ENCODE data around the gene CD82.

DNA sequence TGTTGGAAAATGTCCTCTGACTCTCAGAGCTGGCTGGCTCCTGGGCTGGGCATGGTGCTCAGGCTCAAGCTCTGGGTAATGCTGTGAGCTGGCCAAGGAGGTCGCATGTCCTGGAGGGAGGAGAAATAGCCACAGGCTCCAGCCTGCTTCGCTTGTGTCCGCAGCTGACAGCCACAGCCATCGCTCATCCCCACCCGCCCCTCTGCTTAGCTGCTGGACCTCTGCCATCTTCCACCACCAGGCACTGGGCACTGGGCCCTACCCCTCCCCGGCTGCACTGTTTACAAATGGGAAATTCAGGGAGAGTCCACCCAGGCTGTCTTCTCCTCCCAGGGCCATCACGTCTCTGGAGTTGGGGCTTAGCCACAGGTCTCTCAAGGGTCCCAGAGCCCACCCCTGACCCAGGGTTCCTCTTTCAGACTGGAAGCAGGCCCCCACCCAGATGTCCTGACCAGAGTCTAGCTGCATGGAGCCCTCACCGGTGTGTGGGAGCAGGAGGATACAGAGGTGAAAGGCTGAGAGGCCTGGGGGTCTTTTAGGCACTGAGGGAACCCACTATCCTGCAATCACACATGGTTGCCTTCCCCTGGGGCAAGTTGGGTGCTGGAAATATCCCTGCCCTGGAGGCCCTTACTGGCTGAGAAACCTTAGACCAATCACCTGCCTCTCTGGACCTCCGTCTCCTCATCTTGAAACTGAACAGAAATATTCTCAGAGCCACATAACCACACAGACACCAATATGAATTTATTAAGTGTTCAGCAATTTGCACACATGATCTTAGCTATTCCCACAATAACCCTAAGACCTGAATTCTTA, 62.7 kb downstream of the CD82 start:
- TF ChIP-seq, protein P1, sequence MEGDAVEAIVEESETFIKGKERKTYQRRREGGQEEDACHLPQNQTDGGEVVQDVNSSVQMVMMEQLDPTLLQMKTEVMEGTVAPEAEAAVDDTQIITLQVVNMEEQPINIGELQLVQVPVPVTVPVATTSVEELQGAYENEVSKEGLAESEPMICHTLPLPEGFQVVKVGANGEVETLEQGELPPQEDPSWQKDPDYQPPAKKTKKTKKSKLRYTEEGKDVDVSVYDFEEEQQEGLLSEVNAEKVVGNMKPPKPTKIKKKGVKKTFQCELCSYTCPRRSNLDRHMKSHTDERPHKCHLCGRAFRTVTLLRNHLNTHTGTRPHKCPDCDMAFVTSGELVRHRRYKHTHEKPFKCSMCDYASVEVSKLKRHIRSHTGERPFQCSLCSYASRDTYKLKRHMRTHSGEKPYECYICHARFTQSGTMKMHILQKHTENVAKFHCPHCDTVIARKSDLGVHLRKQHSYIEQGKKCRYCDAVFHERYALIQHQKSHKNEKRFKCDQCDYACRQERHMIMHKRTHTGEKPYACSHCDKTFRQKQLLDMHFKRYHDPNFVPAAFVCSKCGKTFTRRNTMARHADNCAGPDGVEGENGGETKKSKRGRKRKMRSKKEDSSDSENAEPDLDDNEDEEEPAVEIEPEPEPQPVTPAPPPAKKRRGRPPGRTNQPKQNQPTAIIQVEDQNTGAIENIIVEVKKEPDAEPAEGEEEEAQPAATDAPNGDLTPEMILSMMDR (IDR thresholded peaks at IDR 0.05): peak in 3 of 6 experiments; percentile 20 to 39 (median 35)
- peak in 1 of 2 donors; percentile 35 for TF ChIP-seq POLR2A (IDR thresholded peaks at IDR 0.05)
